Activated CD4-positive, alpha-beta T cell treated with anti-CD3 and anti-CD28 coated beads, Interleukin-10, Interleukin-2, amounts not matched to agents 100 ng/mL and 50 ng/mL, durations not matched to agents 16 hours and 8 hours (primary cell): ENCODE measurements around the gene KASH5.
A peak's percentile ranks its signal among the peaks of the same experiment; 100 is the strongest.

ENCODE experiments used
- DNase-seq: peaks from one replicate; pipeline ENCODE4 v3.0.0-alpha.2; 2020

Gene KASH5

GRCh38 chr19:49387936-49388372 is at the start of gene KASH5:
Gene KASH5 (plus strand): TSS chr19:49388249. CDS start chr19:49390884, 2,635 bp downstream.
- peak; percentile 68 for DNase-seq

DNA sequence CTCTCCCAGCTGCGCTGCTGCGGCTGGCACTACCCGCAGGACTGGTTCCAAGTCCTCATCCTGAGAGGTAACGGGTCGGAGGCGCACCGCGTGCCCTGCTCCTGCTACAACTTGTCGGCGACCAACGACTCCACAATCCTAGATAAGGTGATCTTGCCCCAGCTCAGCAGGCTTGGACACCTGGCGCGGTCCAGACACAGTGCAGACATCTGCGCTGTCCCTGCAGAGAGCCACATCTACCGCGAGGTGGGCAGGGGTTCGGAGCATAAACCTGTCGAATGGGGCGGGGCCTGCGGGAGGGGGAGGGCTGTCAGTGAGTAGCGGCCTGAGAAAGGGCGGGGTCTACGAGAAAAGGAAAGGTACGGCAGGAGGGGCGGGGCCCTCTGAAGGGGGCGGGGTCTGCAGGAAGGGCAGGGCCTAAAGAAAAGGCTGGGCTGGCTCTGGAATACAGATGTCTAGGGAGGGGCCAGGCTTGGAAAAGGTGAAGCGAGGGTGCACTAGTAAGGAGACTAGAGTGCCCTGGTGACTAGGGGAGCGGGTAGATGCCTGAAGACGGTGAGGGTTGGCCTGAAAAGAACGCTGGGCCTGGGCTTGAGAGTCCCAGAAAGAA is 49.3 kb upstream of the KASH5 start:
- DNase-seq: peak; percentile 31

DNA sequence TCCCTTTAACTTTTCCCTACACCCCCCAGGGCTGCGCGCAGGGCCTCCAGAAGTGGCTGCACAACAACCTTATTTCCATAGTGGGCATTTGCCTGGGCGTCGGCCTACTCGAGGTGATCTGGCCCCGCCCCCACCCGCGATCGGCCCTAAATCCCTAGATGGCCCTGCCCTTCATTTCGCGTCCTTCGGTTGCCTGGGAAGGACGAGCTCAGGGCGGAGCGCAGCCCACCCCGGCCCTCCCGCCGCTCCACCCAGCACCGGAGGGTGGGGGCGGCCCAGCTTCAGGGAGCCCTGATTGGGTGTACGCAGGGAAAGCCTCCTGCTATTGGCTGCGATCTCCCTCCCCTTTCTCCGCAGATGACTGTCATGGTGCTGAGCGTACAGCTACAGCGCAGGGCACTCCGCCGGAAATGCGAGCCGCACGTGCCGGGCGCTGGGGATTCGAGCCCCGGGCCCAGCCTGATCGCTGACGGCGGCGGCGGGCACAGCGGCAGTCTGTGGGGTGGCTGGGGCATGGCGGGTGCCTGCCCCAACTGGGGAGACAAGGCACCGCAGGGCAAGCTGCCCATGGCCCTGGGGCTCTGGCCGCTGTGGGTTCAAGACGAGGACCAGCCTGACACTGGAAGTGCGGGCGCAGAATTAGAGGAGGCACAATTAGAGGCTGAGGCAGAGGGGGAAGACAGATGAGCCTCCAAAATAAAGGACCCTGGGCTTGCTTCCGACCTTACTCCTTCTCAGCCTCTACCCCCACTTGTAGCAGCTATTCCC is 48.6 kb upstream of the KASH5 start:
- DNase-seq: no peak

GRCh38 chr19:49340069-49340864 is 47.8 kb upstream of the KASH5 start:
- no peak for DNase-seq

DNA sequence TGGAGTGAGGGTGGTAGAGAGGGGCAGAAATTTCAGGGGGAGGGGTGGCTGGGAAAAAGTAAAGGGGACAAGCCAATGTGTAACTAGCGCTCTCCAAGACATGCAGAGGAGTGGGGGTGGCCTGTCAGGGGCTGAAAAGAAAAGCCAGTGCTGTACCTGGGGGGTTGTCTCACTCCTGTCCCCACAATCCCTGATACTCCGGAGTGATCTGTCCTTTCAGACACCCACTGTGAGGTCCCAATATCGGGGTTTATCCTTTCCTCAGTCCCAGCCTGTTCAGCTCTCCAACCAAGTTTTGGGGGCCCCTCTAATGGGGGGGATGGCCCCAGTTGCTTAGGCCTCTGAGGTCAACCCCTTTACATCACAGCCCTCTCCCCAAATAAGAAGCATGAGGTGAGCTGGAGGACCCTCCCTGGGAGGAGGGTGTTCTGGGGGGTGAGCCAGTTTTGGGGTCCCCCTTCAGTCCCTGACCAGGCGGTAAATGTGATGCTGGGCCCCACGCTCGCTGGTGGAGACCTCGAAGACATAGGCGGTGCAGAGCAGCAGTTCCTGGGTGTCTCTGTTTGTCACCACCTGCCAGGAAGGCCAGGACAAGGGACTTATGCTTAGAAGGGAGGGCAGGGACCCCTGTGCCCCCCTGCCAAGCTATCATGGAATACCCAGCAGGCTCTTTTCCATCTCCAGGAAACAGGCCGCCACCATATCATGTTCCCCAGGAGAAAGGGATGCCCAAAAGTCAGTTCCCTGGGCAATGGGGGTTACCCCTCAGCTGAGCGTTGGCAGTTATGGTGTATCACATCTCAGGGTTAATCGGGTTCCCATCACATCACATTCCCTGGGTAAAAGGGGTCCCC is 47.0 kb upstream of the KASH5 start:
- no peak for DNase-seq

DNA sequence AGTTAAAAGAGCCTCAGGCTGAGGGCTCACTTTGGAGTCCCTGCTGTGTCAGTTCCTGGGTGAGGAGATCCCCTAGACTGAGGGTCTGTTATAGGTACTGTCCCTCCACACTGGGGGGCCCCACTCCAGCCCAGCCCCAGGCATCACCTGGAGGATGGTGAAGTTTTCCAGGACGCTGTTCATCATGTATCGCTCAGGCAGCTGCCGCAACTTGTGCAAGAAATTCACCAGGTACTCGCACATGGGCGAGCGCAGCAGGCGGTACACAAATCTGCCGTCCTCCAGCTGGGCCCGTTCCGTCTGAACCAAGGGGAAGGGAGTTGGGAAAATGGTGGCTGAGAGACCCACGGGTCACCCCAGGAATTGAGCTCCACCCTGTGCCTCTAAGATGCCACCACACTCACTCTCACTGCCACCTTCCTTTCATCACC is 45.7 kb upstream of the KASH5 start:
- DNase-seq: no peak

DNA sequence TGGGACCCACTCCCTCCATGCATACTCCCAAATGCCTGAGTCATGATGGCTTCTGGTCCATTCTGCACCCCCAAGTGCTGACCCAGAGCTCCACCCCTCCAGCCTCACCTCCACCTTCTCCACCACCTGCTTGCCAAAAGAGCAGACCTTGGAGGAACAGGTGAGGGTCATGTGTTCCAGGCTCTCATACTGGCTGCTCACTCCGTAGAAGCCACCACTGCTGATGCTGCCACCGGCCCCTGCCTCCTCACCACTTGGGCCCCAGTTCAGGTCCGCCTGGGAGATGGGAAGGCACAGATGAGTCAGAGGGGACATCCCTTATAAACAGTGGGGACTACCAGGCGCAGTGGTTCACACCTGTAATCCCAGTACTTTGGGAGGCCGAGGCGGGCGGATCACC is 44.9 kb upstream of the KASH5 start:
- DNase-seq: no peak

GRCh38 chr19:49344505-49345423 is 43.3 kb upstream of the KASH5 start:
- DNase-seq: no peak

DNA sequence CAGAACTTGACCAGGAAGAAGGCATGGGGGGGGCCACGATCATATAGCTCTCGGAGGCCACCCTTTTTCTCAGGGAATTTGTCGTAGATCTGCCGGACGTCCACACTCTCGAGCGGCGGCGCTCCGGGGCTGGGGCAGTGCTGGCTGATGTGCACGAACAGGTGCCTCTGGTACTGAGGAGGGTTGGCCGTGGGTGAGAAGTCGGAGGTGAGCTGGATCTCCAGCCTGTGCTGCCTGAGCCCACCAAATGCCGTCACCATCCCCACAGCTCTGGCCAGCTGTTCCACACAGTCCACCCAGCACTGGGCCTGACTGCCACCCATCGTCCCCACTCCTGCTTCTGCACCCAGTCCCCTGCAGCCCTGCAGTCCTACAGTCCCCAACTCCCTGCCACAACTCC is 40.9 kb upstream of the KASH5 start:
- no peak for DNase-seq

DNA sequence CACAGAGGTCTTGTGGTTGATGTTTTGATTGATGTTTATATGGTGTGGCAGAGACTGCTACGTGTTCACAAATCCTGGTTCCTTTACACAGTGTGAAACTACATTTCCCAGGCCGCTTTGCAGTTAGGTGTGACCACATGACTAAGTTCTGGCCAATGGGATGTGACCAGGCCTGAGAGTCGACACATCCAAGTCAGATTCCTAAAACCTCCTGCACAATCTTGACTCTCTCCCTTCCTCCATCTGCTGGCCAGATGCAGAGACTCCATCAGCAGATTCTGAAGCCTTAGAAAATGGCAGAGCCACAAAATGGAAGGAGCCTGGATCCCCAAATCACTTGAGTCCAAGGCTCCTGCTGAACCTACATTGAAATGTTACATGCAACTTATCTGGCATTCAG is 40.2 kb upstream of the KASH5 start:
- peak; percentile 33 for DNase-seq

- no peak for DNase-seq
Measured at GRCh38 chr19:49348305-49349189, 39.5 kb upstream of the KASH5 start.

DNA sequence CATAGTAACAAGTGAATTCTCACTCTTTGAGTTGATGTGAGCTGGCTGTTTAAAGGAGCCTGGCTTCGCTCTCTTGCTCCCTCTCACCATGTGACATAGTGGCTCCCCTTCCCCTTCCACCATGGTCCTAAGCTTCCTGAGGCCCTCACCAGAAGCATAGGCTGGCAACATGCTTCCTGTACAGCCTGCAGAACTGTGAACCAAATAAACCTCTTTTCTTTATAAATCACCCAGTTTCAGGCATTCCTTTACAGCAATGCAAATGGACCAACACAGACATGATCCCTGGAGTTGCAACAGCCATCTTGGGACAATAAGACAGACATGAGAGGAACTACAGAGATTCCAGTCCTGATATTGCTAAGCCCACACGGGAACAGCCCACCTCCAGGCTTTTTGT is 38.5 kb upstream of the KASH5 start:
- DNase-seq: no peak

GRCh38 chr19:49355909-49356353 is 32.1 kb upstream of the KASH5 start:
- DNase-seq: no peak

DNA sequence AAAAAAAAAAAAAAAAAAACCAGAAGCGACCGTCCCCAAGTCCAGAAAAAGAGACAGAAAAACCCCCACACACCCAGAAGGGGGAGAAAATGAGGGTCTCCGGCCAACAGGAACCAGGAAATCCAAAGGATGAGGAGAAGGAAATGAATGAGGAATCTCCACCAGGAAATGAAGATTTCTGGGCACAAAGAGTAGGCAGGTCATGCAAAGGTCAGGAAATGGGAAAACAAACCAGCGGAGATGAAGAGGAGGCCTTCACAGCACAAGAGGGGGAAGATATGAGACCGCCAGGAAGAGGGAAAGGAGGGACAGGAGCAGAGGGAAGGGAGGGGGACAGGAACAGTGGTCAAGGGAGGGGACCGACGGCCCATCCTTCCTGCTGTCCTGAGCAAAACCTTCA is 31.7 kb upstream of the KASH5 start:
- DNase-seq: no peak

DNA sequence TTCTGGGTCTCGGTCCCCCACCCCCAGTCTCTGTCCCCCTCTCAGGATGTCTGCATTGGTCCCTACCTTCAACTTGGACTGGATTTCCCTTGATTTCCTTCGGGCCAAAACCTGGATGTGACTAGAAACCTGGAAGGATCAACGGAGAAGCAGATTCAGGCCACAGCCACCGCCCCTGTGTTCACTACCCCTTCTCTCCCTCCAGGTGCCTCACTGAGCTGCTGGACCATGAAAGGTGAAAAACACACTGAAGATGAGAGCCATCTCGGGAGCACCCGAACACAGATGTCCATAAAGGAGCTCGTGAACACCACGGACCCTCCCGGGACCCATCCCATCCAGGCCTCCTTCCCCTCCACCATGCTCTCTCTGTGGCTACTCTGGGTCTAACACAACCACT is 30.9 kb upstream of the KASH5 start:
- DNase-seq: no peak

- DNase-seq: no peak
Measured at GRCh38 chr19:49359851-49360820, 27.9 kb upstream of the KASH5 start.

DNA sequence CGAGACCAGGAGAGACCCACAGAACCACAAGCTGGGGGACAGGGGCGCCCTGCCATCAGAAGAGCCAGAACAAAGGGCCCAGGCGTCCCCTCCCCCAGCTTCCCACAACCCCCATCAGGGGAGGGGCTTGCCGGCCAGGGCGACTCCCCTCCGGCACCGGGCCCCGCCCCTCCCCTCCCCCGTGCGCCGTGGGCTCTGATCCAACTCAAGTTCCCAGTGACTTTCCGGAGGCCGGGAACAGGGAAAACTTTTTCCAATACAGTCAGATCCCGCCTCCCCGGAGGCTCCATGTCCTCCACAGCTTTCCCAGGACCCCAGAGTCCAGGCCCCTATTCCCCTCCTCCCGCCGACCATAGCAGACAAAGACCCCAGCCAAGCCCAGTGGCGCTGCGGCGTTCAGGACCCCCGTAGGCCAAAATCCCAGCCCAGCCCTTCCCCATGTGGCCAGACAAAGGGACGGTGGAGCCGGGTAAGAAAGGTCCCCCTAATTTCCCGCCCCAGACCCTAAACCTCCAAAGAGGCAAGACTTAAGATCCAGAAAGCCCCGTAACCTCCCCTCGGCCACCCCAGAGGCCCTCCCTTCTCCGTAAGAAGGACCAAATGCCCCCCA is 26.5 kb upstream of the KASH5 start:
- no peak for DNase-seq

- DNase-seq: no peak
Measured at GRCh38 chr19:49362048-49362928, 25.8 kb upstream of the KASH5 start, which contains the start of gene TEAD2. Gene TEAD2 (minus strand): TSS chr19:49362416. CDS start chr19:49360075, 2,341 bp downstream.
